H1 (cell line): ENCODE measurements around the gene LRRC4. TPM values are rescaled to one million over a fixed set of nuclear protein-coding genes. Genes with fewer than 3 reads are reported as not detected.

Source experiments
- RNF2 ChIP-seq: fragments of 200-900, 300-1000 bp; sonication (generic); IDR thresholded peaks from 2 replicates; pipeline ENCODE4 v1.7.1; 2016; ENCODE audit warnings: borderline replicate concordance, low read depth, mild to moderate bottlenecking, antibody characterized with exemption, low read length; ENCODE audit not compliant: poor library complexity, severe bottlenecking; ENCODE audit errors: missing control alignments
- polyA plus RNA-seq, 7 experiments: library from polyadenylated mRNA; depleted of rRNA in 3 of 7; stranded (reverse) in 5 of 7; unstranded in 2 of 7; fragments of >200 nt in 5 of 7; fragments of 200-250 nt in 2 of 7; gene quantifications; 1 replicate in 5 of 7; 2 replicates in 1 of 7; 4 replicates in 1 of 7; pipeline versions ENCODE4 v1.2.1 to v1.2.3, GENCODE V29; 2011 to 2013; ENCODE audit warnings: missing spikeins in 2 of 7, mixed read lengths in 2 of 7
- total RNA-seq: library from RNA; stranded (reverse); fragmentation: NEBNext Ultra II Directional; extraction: Animal tissue kit (Norgen Biotek cat#: 25700); gene quantifications from 2 replicates; pipeline ENCODE4 v1.2.1, GENCODE V29; 2021

Gene LRRC4
- total and polyA plus RNA-seq, 2 of the 8 experiments (the other 6 are each of a cell fraction or from before 2014, with no cell fraction given) = 13.4 to 16.4 TPM

GRCh38 chr7:128076796-128077271 lies 45.6 kb upstream of the LRRC4 start (continued):
- no peak for TF ChIP-seq RNF2
